Trophoblast cell (in vitro differentiated cells and primary cell): ENCODE results near the gene ERBB4.

ENCODE experiments used
- DNase-seq, 2 donors: peaks; one replicate each; pipeline ENCODE4 v3.0.0-alpha.2; 2016
- H2AFZ ChIP-seq: 2 replicates; pipeline ENCODE4 v1.6.1; 2013; ENCODE audit warnings: low read length, moderate library complexity, mild to moderate bottlenecking; ENCODE audit not compliant: insufficient read depth, poor library complexity
- H2AK5ac ChIP-seq: 2 replicates; pipeline ENCODE4 v1.6.1; 2013; ENCODE audit warnings: mild to moderate bottlenecking, low read length
- H2BK120ac ChIP-seq: 2 replicates; pipeline ENCODE4 v1.6.1; 2013; ENCODE audit warnings: low read length, mild to moderate bottlenecking, moderate library complexity; ENCODE audit not compliant: insufficient read depth, poor library complexity
- H2BK12ac ChIP-seq: 2 replicates; pipeline ENCODE4 v1.6.1; 2013; ENCODE audit warnings: mild to moderate bottlenecking, low read length, moderate library complexity
- H2BK5ac ChIP-seq: 2 replicates; pipeline ENCODE4 v1.6.1; 2013; ENCODE audit warnings: low read length, low read depth, moderate library complexity, mild to moderate bottlenecking; ENCODE audit not compliant: poor library complexity
- H3K14ac ChIP-seq: 2 replicates; pipeline ENCODE4 v1.6.1; 2013; ENCODE audit warnings: mild to moderate bottlenecking, low read length
- H3K18ac ChIP-seq: 2 replicates; pipeline ENCODE4 v1.6.1; 2013; ENCODE audit warnings: mild to moderate bottlenecking, low read length
- H3K23ac ChIP-seq: 2 replicates; pipeline ENCODE4 v1.6.1; 2013; ENCODE audit warnings: low read length
- H3K27ac ChIP-seq: 2 replicates; pipeline ENCODE4 v1.5.1; 2013; ENCODE audit warnings: low read depth, mild to moderate bottlenecking, inconsistent platforms, low read length, moderate library complexity
- H3K27me3 ChIP-seq: 2 replicates; pipeline ENCODE4 v1.6.1; 2013; ENCODE audit warnings: inconsistent platforms, mild to moderate bottlenecking, low read length, moderate library complexity; ENCODE audit not compliant: insufficient read depth
- H3K36me3 ChIP-seq, 2 experiments: 1 replicate in 1 of 2; 2 replicates in 1 of 2; pipeline ENCODE4 v1.6.1; 2013; ENCODE audit warnings: low read length in 2 of 2, mild to moderate bottlenecking in 2 of 2, moderate library complexity in 1 of 2; ENCODE audit not compliant: insufficient read depth in 2 of 2, control insufficient read depth in 1 of 2
- H3K4ac ChIP-seq: 2 replicates; pipeline ENCODE4 v1.6.1; 2013; ENCODE audit warnings: low read depth, mild to moderate bottlenecking, low read length, moderate library complexity
- H3K4me1 ChIP-seq, 2 experiments: 1 replicate in 1 of 2; 2 replicates in 1 of 2; pipeline ENCODE4 v1.6.1; 2013; ENCODE audit warnings: low read length in 2 of 2, mild to moderate bottlenecking in 2 of 2, moderate library complexity in 1 of 2; ENCODE audit not compliant: insufficient read depth in 2 of 2, control insufficient read depth in 1 of 2
- H3K4me2 ChIP-seq: 2 replicates; pipeline ENCODE4 v1.6.1; 2013; ENCODE audit warnings: inconsistent platforms, mild to moderate bottlenecking, low read length, moderate library complexity
- H3K4me3 ChIP-seq: 2 replicates; pipeline ENCODE4 v1.5.1; 2013; ENCODE audit warnings: mild to moderate bottlenecking, low read depth, low read length, inconsistent platforms
- H3K79me1 ChIP-seq: one replicate; pipeline ENCODE4 v1.6.1; 2013; ENCODE audit warnings: low read length
- H3K79me2 ChIP-seq: 2 replicates; pipeline ENCODE4 v1.6.1; 2013; ENCODE audit warnings: low read length, mild to moderate bottlenecking; ENCODE audit not compliant: control insufficient read depth, insufficient read depth, poor library complexity
- H3K9ac ChIP-seq: 2 replicates; pipeline ENCODE4 v1.6.1; 2013; ENCODE audit warnings: mild to moderate bottlenecking, low read length
- H3K9me3 ChIP-seq: 2 replicates; pipeline ENCODE4 v1.6.1; 2013; ENCODE audit warnings: low read depth, mild to moderate bottlenecking, control low read depth, inconsistent platforms, low read length; ENCODE audit not compliant: insufficient read depth
- H4K12ac ChIP-seq: 2 replicates; pipeline ENCODE4 v1.6.1; 2013; ENCODE audit warnings: low read depth, mild to moderate bottlenecking, low read length, moderate library complexity
- H4K8ac ChIP-seq: 2 replicates; pipeline ENCODE4 v1.6.1; 2013; ENCODE audit warnings: low read depth, mild to moderate bottlenecking, low read length, moderate library complexity
- H4K91ac ChIP-seq: one replicate; pipeline ENCODE4 v1.6.1; 2013; ENCODE audit warnings: low read depth, mild to moderate bottlenecking, low read length, moderate library complexity
- WGBS: extraction: QIAGEN DNeasy Blood & Tissue Kit; methylation state at CpG from one replicate; pipeline ENCODE4 v1.1.7; 2013; ENCODE audit warnings: missing lambda C conversion rate; ENCODE audit not compliant: insufficient read length, insufficient coverage; ENCODE audit errors: extremely low coverage; 5-methylcytosine and 5-hydroxymethylcytosine counted together

ERBB4 gene

DNA sequence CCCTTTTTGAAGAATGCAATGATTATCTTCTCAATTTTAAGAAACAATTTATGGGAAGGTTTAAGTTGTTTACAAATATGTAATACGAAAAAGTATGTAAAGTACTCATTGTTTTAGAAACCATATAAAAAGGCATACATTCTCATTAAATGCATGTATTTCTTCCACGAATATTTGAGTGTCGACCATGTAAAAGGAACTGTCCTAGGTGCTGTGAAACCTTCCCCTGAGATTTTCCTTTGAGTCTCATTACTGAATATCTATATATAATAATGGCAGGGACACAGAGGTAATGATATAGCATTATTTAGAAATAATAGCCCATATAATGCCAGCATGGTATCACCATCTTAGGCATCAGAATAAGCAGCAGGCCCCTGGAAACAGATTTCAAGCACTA is 239.3 kb downstream of the ERBB4 start:
- Histone ChIP-seq H3K27me3 (no peaks in the 10 kb centered on the region), H3K4me2 (no peak overlapping the region), H3K9ac (no peak overlapping the region), H4K91ac (no peak overlapping the region), H3K27ac (no peak overlapping the region), H2BK12ac (no peak overlapping the region), H4K12ac (no peak overlapping the region), H4K8ac (no peak overlapping the region), H3K18ac (no peak overlapping the region), H3K79me2 (no peaks in the 10 kb centered on the region), H3K23ac (no peak overlapping the region), H3K4me1 (no peaks in the 10 kb centered on the region), H2AFZ (no peak overlapping the region), H3K4me3 (no peak overlapping the region), H2AK5ac (no peak overlapping the region), H3K79me1 (no peaks in the 10 kb centered on the region), H2BK5ac (no peak overlapping the region), H3K9me3 (no peaks in the 10 kb centered on the region), H3K4ac (no peak overlapping the region), H3K14ac (no peak overlapping the region), H2BK120ac (no peak overlapping the region), H3K36me3 (no peaks in the 10 kb centered on the region)
- no CpG with 5 or more reads among the region's 3 CpGs for WGBS
- no peak for DNase-seq

DNA sequence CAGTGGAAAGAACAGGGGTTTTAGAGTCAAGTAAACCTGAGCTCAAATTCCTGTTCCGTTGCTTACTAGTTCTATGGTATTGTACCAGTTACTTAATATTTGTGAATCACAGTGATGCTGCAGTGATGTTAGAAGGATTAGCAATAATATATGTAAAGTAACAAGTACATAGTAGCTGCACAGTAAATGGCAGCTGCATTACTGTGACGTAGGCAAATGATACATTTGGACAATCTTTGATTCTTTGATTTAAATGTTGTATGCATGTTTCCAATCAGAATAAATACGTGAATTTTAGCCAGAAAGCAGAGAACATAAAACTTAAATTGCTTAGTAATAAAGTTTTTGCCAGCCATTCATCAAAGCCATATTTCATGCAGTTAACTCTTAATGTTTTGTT is 243.0 kb downstream of the ERBB4 start:
- no peak overlapping the region for H3K4me2 ChIP-seq
- no peaks in the 10 kb centered on the region for H3K9me3 ChIP-seq
- H3K36me3 ChIP-seq: no peaks in the 10 kb centered on the region

GRCh38 chr2:212294816-212295215 is 243.8 kb downstream of the ERBB4 start:
- Histone ChIP-seq H3K4me1 (no peaks in the 10 kb centered on the region), H3K4ac (no peak overlapping the region), H2BK120ac (no peak overlapping the region), H4K91ac (no peak overlapping the region), H3K23ac (no peak overlapping the region), H4K12ac (no peak overlapping the region), H3K9ac (no peak overlapping the region), H2BK5ac (no peak overlapping the region), H4K8ac (no peak overlapping the region), H2AK5ac (no peak overlapping the region), H3K27me3 (no peaks in the 10 kb centered on the region), H3K14ac (no peak overlapping the region), H3K9me3 (no peaks in the 10 kb centered on the region), H3K79me1 (no peaks in the 10 kb centered on the region), H3K4me2 (no peak overlapping the region), H3K27ac (no peak overlapping the region), H3K36me3 (no peaks in the 10 kb centered on the region), H3K18ac (no peak overlapping the region), H3K4me3 (no peak overlapping the region), H3K79me2 (no peaks in the 10 kb centered on the region), H2BK12ac (no peak overlapping the region), H2AFZ (no peak overlapping the region)
- no CpG with 5 or more reads among the region's 2 CpGs for WGBS
- DNase-seq: no peak

More for the DNA sequence above, 243.0 kb downstream of the ERBB4 start:
- H3K79me1 ChIP-seq: no peaks in the 10 kb centered on the region
- H2BK120ac ChIP-seq: no peak overlapping the region
- no peak overlapping the region for H3K18ac ChIP-seq
- H2BK5ac ChIP-seq: no peak overlapping the region
- no peak for DNase-seq
- H3K14ac ChIP-seq: no peak overlapping the region
- no peak overlapping the region for H3K4me3 ChIP-seq
- no peak overlapping the region for H2AK5ac ChIP-seq
- H3K79me2 ChIP-seq: no peaks in the 10 kb centered on the region
- no peak overlapping the region for H3K4ac ChIP-seq
- no peak overlapping the region for H3K9ac ChIP-seq
- H3K23ac ChIP-seq: no peak overlapping the region
- no peak overlapping the region for H2AFZ ChIP-seq
- H4K8ac ChIP-seq: no peak overlapping the region
- no CpG with 5 or more reads among the region's 3 CpGs for WGBS
- no peak overlapping the region for H4K12ac ChIP-seq
- H4K91ac ChIP-seq: no peak overlapping the region
- H3K27ac ChIP-seq: no peak overlapping the region
- no peaks in the 10 kb centered on the region for H3K27me3 ChIP-seq
- H2BK12ac ChIP-seq: no peak overlapping the region
- no peaks in the 10 kb centered on the region for H3K4me1 ChIP-seq

DNA sequence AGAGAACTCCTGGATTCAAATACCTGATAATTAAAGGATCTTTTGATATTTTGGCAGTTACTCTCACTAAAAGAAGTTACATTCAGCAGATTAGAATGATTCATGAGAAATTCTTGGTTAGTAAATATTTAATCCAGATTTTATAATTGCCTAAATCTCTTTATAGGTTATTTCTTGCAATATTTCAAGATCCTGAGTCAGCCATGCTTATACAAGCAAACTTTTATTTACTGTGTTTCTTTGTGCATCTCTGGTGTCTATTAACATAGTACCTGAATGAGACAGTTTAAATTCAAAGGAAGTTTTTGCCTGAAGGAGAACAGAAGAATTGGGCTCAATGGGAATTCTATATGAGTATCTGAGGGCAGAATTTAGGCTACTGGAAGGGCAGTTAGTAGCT is 249.3 kb downstream of the ERBB4 start:
- Histone ChIP-seq H4K12ac (no peak overlapping the region), H3K79me1 (no peaks in the 10 kb centered on the region), H2AK5ac (no peak overlapping the region), H3K27ac (no peak overlapping the region), H3K14ac (no peak overlapping the region), H3K4me2 (no peak overlapping the region), H3K9ac (no peak overlapping the region), H3K4me3 (no peak overlapping the region), H2AFZ (no peak overlapping the region), H2BK12ac (no peak overlapping the region), H3K9me3 (peaks cover 1% of the 10 kb centered on the region), H2BK120ac (no peak overlapping the region), H3K27me3 (no peaks in the 10 kb centered on the region), H4K8ac (no peak overlapping the region), H3K4me1 (no peaks in the 10 kb centered on the region), H3K18ac (no peak overlapping the region), H3K23ac (no peak overlapping the region), H3K36me3 (no peaks in the 10 kb centered on the region), H3K4ac (no peak overlapping the region), H3K79me2 (no peaks in the 10 kb centered on the region), H2BK5ac (no peak overlapping the region), H4K91ac (no peak overlapping the region)
- DNase-seq: no peak
